Ovary (tissue), 3 donors: Measurements from ENCODE around the gene TSHZ2.

Experiments used
- EP300 ChIP-seq: sonication (generic); formaldehyde crosslinking; IDR thresholded peaks from one replicate; pipeline ENCODE4 v1.6.1; 2017; ENCODE audit warnings: antibody characterized with exemption
- TF ChIP-seq, protein P1 (sequence below), 3 donors: fragments of 450-650 bp in 2 of 3; fragments of 200-600 bp in 1 of 3; IDR thresholded peaks; one replicate each; pipeline versions ENCODE4 v1.5.1 to v1.8.0; 2016 to 2022; ENCODE audit warnings: antibody characterized with exemption in 3 of 3, mild to moderate bottlenecking in 1 of 3
- donor health status: DM: no; HTN: no; CAD: no.

GRCh38 chr20:53243152-53243551 lies 271.0 kb downstream of the TSHZ2 start:
- TF ChIP-seq, protein P1, sequence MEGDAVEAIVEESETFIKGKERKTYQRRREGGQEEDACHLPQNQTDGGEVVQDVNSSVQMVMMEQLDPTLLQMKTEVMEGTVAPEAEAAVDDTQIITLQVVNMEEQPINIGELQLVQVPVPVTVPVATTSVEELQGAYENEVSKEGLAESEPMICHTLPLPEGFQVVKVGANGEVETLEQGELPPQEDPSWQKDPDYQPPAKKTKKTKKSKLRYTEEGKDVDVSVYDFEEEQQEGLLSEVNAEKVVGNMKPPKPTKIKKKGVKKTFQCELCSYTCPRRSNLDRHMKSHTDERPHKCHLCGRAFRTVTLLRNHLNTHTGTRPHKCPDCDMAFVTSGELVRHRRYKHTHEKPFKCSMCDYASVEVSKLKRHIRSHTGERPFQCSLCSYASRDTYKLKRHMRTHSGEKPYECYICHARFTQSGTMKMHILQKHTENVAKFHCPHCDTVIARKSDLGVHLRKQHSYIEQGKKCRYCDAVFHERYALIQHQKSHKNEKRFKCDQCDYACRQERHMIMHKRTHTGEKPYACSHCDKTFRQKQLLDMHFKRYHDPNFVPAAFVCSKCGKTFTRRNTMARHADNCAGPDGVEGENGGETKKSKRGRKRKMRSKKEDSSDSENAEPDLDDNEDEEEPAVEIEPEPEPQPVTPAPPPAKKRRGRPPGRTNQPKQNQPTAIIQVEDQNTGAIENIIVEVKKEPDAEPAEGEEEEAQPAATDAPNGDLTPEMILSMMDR (IDR thresholded peaks at IDR 0.05), result no peak
- TF ChIP-seq EP300, result no peak
